NCI-H2081 (cell line): Measurements from ENCODE around the gene TCN2.
"Not testable (repeated sequence)": the region's sequence is repeated elsewhere in the genome, so short reads cannot be mapped to it uniquely, and the experiment has no call there.

ENCODE experiments used
- DNase-seq, 2 experiments: peaks; one replicate each; lab custom pipeline; 2025; lab: John Stamatoyannopoulos, UW

The TCN2 gene

DNA sequence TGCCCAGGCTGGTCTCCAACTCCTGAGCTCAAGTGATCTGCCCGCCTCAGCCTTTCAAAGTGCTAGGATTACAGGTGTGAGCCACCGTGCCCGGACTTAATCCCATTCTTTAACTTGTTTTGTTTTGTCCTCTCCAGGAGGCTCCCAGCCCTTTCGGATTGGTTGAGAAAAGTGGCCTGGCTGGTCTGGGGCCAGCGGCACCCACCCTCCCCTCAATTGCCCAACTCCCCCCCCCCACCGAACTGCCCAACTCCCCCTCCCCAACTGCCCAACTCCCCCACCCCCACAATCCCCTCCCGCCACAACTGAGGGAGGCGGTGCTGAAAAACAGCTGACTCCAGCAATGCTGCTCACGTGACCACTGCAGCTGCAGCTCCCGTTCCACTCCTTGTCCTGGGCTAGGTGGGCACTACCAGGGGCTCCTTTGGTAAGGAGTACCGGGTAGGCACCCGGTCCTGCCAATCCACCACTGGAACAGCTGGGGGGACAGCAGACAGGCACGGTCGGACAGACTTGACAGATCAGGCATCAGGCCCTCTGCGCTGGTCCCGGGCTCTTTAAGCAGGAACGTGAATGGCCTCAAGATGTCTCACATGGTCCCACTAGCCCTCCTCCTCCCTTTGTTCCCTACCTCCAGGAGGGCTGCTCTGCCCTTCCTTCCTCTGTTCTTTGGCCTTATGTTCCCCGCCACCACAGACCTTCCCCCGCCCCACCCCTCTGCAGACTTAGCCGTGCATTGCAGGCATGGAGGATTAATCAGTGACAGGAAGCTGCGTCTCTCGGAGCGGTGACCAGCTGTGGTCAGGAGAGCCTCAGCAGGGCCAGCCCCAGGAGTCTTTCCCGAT is at the start of gene TCN2:
Gene TCN2, plus strand, starts transcription at position 720 of the 845 bp plus-strand sequence. CDS start 158 bp downstream, outside the sequence.
- peak; percentile 5 to 17 for DNase-seq

DNA sequence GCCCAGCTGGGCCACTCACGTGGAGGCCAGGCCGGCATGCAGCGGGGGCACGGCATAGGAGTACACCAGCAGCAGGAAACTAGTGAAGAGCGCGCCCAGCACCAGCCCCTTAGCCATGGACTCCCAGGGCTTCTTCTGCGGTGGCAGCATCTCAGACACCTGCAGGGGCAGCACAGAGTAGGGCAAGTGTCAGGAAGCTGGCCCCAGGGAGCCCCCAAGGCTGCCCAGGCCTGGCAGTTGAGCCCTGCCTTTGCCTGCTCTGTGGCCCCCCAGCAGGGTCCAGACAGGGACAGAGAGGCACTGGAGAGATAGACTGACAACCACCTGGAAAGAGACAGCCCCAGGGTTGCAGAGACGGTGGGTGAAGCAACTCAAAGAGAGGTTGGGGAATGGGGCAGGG is 49.7 kb upstream of the TCN2 start:
- DNase-seq, result no peak

DNA sequence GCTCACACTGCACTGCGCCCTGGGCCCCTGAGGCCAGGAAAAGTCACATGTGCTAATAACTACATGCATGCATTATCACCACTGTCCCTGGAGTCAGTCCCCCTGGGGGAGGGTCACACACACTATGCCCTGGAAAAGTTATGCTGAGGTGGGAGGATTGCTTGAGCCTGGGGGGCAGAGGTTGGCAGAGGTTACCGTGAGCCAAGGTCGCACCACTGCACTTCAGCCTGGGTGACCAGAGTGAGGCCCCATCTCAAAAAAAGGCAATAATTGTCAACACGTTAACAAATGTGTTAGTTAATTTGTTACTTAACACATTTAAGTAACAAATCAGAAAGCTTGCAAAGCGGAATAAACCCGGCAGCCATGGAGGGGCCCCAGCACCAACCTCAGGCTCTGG is 47.1 kb upstream of the TCN2 start:
- DNase-seq, result no peak

DNA sequence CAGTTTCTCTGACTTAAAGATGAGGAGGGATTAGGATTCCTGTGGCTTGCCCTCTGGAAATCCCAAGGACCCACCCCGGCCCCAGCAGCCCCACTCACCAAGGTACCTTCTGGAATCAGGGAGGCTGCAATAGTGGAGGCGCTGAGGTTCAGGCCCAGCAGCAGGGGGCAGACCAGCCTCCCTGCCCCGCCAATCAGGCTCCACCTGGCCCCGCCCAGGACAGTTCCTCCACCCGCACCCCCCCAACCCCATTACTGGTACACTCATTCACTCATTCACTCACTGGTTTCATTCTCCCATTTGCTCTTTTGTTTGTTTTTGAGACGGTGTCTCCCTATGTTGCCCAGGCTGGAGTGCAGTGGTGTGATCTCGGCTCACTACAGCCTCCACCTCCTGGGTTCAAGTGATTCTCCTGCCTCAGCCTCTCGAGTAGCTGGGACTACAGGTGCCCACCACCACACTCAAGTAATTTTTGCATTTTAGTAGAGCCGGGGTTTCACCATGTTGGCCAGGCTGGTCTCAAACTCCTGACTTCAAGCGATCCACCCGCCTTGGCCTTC is 46.3 kb upstream of the TCN2 start:
- DNase-seq, result not testable (repeated sequence)

DNA sequence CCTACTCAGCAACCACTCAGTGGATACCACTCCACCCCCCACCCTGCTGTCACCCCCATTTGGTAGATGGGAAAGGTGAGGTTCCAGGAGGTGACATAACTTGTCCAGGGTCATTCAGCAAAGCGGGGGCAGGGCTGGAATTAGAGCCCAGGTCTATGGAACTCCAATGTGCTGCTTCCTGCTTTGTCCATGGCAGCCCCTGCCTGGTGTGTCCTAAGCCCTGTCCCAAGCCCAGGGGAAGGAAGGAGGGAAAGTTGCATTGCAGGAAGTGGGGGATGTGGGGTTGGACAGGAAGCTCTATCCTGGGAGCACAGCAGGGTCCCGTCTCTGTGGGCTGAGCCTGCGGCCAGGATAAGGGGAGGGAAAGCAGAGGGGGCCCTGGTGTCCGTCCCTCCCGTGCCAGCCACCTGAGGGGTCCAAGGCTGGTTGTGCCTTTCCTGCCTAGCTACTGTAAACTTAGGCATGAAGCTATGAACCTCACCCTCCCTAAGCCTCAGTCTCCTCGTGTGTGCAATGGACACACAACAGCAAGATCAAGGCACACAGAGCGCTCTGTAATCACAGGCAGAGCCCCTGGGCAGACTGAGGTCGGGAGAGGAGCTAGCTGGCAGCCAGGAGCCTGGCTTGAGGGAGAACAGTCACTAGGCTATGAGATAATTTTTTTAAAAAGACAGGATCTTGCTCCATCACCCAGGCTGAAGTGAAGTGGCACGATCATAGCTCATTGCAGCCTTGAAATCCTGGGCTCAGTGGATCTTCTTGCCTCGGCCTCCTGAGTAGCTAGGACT is 45.4 kb upstream of the TCN2 start:
- DNase-seq, result no peak

DNA sequence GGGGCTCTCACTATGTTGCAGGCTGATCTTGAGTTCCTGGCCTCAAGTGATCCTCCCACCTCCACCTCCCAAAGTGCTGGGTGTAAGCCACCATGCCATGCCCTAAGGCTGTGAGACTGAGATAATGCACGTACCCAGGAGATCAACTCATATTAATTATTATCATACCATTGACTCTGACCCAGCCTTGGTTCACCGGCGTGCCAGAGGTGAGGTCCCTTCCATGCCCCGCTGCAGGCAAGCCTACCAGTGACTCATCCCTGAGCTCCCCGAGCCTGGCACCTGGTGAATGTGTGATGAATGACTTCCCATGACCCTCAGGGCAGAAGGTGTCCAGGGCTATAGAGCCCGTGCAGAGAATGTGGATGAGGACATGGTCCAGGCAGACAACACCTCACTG is 44.6 kb upstream of the TCN2 start:
- no peak for DNase-seq

DNA sequence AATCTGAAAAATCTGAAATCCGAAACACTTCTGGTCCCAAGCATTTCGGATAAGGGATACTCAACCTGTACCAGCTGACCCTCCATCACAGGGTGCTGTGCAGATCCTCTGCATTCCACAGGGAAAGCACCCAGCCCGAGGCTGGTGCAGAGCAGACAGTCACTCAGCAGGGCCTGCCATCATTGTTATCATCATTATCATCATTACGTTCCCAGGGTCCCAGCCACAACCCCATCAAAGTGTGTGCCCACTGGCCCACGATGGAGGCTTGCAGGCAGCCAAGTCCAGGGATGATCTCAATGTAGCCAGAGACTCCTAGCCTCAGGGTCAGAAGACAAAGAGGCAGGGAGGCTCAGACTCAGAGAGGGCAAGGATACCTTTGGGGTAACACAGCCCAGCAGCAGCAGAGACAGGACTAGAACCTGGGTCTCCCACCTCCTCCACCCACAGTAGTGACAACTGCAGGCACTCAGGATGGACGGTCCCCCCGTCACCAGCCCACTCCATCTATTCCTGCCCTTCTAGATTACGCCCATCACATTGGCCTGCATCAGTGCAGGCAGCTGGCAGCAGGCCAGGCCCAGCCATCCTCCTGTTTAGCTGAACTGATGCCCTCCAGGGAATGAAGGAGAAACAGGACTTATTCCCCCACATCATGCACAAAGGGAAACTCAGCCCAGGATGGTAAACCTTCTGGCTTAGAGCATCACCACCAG is 42.8 kb upstream of the TCN2 start:
- no peak for DNase-seq

DNA sequence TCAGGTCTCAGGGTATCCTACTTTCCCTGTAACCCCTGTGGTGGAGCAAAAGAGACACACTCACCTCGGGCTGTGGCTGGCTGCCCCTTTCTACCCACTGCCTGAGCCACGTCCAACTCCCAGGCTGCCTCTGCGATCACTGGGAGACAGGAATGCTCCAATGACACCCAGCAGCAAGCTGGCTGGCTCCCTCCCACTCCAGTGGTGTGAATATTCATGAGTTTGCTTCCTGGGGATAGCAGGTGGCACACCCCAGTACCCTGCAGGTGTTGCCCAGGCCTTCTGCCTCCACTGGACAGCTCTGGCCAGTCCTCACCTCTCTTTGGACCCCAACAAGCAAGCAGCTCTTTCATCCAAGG is 42.2 kb upstream of the TCN2 start:
- peak in 1 of 2 experiments; percentile 1 for DNase-seq

DNA sequence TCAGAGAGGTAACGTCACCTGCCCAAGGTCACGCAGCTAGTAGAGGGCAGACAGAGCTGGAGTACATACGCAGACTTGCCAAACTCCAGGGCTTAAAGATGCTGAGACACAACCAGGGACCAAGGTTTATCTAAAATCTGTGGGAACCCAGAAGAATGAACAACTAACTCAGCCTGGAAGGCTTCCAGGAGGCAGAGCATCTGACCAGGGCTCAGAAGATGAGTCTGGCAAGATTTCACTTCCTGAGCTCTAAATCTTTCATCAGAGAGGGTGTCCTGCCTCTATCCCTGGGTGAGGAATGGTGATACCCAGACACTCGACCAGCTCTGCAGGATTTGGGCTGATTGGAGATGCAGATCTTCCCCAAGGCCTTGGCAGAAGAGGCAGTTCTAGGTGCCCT is 41.6 kb upstream of the TCN2 start:
- DNase-seq, result no peak

DNA sequence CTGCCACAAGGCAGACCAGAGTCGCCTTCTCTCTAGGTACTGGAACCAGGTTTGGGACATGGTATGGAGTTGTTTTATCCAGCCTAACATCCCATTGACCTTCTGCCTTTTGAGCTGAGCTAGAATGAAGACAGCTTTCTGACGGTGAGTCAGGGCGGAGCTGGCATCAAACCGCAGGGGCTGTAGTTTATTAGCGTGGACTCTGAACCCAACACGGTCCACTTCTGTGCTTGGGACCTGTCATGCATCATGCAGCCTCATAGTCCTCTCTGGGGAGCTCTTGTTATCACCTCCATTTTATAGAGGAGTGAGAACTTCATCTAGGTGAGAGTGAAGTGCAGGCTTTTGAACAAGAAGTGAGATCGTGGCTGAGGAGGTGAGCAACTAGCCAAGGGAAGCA is 40.8 kb upstream of the TCN2 start:
- no peak for DNase-seq

DNA sequence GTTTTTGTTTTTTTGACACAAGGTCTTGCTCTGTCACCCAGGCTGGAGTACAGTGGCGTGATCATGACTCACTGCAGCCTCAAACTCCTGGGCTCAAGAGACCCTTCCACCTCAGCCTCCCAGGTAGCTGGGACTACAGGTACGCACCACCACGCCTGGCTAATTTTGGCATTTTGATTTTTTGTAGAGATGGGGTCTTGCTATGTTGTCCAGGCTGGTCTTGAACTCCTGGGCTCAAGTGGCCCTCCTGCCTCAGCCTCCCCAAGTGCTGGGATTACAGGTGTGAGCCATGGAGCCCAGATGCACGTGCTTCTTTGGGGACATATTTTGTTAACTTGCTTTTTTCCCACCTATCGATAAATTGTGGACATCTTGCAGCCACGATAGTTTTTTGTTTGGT is 39.7 kb upstream of the TCN2 start:
- not testable (repeated sequence) for DNase-seq

DNA sequence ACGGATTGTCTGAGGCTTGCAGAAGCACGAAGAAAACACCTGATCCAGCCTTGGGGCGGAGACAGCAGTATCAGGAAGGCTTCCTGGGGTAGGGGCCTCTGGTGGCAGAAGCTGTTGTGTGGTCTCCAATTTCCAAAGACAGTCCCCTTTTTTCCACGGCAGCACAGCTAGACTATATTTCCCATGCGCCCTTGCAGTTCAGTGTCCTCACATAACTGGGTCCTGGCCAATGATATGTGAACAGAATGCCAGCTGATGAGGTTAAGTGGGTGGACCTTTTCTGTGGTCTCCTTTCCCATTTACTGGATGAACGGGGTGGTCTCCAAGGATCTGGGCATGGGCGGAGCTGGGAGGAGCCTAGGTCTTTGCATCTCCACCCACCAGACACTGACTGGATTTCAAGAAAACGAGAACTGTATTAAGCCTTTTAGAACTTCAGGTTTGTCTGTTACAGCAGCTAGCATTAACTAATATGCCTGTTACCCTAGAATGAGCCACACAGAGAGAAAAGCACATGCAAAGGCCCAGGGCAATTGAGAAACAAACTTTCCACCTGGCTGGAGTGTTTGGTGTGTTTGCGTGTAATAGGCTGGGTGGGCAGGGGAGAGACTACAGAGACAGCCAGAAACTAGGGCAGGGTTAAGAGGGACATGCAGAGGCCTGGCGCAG is 38.7 kb upstream of the TCN2 start:
- DNase-seq, result no peak

DNA sequence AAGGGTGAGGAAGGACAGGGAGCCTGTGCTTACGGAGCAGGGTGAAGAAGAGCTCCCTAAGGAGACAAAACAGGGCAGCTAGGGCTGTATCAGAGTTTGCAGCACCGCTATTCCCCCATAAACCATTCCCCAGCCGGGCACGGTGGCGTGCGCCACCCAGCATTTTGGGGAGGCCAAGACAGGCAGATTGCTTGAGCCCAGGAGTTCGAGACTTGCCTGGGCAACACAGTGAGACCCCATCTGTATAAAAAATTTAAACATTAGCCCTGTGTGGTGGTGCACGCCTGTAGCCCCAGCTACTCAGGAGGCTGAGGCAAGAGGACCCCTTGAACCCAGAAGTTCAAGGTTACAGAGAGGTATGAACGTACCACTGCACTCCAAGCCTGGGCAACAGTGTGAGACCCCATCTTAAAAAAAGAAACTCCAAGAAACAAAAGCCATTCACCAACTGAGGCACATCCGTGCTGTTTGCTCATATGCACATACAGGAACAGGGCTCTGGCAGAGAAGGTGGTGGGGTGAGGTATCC is 37.2 kb upstream of the TCN2 start:
- no peak for DNase-seq

DNA sequence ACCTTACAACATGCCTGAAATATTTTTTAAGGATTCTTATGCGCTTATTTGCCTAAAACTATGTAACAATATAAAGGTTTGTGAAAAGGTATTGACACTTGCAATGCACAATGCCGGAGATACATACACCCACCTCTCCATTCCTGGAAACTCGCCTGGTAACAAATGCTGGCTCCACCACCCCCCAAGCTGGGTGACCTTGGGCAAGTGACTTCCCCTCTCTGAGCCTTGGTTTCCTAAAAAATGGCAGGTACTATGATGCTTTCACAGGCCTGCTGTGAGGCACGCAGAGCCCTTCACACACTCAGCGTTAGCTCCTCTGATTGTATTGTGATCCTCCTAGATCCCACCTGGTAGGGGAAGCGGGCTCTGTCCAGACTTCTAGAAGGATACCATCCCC is 34.8 kb upstream of the TCN2 start:
- no peak for DNase-seq

DNA sequence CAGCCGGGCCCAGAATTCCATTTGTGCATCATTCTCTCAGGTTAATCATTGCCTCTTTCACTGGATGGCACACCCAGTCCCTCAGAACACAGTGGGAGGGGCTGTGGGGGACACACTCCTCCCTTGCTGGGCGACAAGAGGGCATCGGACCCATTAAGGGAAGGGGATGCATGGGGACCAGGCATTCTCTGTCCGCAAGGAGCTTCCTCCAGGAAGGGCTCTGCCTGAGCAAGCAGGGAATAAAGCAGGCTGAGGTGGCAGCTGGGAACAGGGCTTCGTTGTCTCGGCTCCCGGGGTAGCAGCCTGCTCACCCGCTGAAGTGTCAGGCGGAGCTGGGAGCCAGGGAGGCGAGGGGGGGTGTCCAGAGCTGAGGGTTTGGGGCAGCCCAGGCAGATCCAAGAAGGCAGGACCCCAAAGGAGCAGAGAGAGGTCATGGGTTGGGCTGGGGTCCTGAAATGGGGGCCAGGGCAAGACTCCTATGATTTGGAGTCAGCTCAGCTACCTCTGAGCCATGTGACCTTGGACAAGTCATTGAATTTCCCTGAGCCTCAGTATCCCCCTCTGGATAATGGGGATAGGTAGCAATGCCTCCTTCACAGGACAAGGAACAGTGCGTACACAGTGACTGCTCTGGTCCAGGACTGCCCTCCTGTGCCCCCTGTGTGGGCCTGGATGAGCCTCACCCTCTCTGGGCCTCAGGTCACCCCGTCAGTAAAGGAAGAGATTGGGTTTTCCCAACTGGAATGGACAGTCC is 34.0 kb upstream of the TCN2 start:
- no peak for DNase-seq

DNA sequence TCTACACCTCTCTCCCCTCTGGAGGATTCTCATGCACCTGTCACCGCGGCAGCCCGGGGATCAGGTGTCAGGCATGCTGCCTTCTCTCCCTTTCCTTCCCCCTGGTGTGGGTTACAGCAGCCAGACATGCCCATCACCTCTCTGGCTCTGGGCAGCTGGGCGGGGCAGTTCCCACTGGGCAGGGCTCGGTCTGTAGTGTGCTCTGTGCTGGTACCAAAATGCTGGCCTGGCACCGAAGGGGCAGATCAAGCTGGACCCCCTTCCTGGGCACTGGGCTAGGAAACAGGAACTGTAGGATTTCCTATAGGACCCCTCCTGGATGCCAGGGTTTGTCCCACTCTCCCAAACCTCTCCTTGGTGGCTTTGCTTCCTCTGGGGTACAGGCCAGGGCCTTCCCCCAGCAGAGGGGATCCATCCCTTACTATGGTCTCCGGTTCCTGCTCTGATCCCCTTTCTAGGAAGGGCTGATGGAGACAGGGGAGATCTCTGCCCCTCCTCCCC is 33.3 kb upstream of the TCN2 start:
- no peak for DNase-seq

DNA sequence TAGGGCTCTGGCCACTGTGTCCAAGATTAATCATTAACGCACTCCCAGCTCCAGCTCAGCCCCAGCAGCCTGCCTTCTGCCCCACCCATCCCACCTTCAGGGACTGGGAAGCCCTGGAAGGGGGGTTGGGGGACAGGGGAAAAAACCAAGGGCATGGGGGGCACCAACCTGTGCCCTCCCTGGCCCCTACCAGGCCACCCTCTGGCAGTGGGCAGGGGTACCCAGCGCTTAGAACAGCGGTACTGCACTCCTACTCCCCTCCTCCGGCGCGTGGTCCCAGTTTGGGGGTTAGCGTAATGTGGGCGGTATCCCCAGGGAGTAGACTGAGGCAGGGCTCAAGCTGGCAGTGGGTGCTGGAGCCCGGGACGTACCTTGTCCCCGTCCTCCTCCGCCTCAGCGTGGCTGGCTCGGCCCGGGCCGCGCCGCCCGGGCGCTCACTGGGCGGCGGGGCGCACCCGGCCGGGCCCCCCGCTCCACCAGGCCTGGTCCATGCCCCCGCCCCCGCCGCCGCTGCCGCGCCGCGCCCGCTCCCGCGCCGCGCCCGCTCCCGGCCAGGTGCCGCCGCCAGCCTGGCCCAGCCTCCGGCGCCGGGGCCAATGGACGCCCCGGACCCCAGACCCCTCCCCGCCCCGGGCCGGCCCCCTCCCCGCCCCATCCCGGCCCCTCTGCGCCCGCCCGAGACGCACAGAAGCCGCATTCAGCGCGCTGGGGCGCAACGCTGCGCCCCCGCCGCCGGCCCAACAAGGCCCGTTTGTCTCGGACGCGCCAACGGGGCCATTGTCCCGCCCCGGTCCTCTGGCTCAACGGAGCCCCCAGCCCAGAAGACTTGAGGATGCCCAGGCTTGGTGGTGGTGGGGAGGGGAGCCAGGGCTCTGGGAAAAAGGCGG is 32.6 kb upstream of the TCN2 start, which contains the start of gene GAL3ST1:
Gene GAL3ST1, minus strand, starts transcription at position 571 of the 887 bp plus-strand sequence. CDS start 17,273 bp downstream, outside the sequence.
- peak in 1 of 2 experiments; percentile 2 for DNase-seq

DNA sequence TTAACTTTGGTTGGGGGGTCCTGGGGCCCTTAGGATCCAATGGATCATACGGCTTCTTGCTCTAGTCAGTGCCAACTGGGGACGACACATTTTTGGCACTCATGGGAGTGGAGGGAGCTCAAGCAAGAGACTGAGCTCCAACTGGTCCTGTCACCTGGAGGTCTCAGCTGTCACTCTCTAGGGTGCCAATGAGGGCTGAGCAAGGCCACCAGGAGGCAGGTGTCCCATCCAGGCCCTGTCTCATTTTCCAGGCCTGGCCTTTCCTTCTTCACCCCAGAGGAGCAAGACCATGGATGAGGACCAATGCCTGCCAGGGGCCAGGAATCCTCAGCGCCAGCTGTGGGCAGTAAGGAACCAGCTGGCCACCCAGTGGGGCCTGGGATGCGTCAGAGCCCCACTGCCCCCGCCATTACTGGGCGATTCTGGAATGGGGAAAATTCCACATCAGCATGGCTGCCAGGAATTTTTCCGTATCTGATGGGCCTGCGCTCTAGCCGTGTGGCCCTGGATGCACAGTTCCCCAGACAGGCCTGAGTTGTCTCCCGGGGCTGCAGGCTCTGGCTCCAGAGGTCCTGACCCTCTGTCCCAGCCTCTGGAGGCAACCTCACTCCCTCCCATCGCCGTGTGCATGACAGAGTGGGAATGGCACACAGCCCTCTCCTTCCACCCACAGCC is 31.8 kb upstream of the TCN2 start:
- no peak for DNase-seq

DNA sequence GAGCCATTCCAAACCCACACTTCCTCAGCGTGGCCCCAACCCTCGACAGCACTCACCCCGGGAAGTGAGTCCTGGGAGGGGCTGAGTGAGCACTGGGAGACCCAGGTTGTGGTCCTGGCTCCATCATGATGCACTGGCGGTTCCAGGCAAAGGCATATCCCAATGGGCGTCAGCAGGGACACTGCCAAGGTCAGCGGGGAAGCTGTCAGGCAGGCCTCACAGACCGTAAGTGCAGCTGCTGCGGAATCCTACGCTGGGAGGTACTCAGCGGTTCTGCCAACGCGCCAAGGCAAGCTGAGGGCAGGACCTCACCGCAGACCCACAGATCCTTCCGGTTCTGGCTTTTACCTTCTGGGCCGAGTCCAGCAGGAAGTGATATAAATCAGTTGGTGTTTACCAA is 31.1 kb upstream of the TCN2 start:
- DNase-seq, result no peak
